ENCODE data around the gene CNST.

DNA sequence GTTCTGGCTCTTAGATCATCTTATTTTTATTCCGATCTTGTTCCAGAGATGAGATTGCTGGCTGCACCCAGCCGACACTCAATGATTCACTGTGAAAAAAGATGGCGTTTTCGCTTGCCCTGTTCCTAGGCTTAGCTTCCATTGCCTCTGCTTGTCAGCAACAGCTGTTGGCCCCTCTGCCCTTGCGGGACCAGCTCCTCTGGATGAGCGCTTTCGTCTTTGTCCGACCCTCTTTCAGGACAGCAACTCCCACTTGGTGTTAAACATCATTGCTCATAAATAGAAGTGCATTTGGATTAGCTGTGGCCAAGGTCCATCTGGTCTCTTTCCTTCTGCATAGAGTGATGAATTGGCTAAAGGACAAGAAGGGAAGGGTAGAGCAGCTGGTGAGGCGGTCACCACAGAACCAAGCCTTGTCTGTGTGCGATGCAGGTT lies 114.5 kb downstream of the CNST start:
- TF ChIP-seq, protein P1, sequence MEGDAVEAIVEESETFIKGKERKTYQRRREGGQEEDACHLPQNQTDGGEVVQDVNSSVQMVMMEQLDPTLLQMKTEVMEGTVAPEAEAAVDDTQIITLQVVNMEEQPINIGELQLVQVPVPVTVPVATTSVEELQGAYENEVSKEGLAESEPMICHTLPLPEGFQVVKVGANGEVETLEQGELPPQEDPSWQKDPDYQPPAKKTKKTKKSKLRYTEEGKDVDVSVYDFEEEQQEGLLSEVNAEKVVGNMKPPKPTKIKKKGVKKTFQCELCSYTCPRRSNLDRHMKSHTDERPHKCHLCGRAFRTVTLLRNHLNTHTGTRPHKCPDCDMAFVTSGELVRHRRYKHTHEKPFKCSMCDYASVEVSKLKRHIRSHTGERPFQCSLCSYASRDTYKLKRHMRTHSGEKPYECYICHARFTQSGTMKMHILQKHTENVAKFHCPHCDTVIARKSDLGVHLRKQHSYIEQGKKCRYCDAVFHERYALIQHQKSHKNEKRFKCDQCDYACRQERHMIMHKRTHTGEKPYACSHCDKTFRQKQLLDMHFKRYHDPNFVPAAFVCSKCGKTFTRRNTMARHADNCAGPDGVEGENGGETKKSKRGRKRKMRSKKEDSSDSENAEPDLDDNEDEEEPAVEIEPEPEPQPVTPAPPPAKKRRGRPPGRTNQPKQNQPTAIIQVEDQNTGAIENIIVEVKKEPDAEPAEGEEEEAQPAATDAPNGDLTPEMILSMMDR (IDR thresholded peaks at IDR 0.05; ENCODE audit: insufficient read depth, low read length, poor library complexity, severe bottlenecking) = no peak
- no peak for TF ChIP-seq EZH2phosphoT487 (conservative IDR thresholded peaks at IDR 0.05; ENCODE audit: low read length)

Data from SU-DHL-6 (cell line).